Measurements from ENCODE around the gene NSUN5.
"Not testable (repeated sequence)": the region's sequence is repeated elsewhere in the genome, so short reads cannot be mapped to it uniquely, and the experiment has no call there.

Gene NSUN5

DNA sequence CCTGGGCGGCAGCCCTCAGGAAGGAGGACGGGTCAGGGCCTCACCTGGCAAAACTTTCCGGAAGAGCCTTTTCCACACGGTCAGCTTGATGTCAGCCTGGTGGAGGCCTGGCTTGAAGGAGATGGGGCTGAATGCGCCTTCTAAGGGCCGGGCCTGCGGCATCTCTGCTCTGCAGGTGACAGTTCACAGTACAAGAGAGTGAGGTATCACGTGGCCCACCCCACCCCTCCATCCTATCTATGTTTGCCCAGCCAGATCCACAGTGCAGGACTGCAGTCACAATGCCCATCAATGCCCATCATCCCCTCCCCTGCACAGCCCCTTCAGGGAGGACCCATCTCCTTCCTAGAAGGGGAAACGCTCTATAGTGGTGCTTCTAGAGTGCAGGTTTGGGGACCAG, 7.9 kb upstream of the NSUN5 start:
- no peak for DNase-seq (ENCODE audit: low spot score)
- Histone ChIP-seq H3K27ac (ENCODE audit: poor library complexity, severe bottlenecking) (no peak overlapping the region), H3K4me3 (ENCODE audit: severe bottlenecking) (no peak overlapping the region), H3K36me3 (ENCODE audit: low read depth) (no peaks in the 10 kb centered on the region), H3K9me3 (ENCODE audit: severe bottlenecking) (no peaks in the 10 kb centered on the region), H3K27me3 (ENCODE audit: insufficient read depth, poor library complexity, severe bottlenecking) (no peaks in the 10 kb centered on the region), H3K4me1 (ENCODE audit: insufficient read depth, poor library complexity, severe bottlenecking) (no peaks in the 10 kb centered on the region)
- no peak for ATAC-seq (ENCODE audit: low read depth)
- TF ChIP-seq, protein P1, sequence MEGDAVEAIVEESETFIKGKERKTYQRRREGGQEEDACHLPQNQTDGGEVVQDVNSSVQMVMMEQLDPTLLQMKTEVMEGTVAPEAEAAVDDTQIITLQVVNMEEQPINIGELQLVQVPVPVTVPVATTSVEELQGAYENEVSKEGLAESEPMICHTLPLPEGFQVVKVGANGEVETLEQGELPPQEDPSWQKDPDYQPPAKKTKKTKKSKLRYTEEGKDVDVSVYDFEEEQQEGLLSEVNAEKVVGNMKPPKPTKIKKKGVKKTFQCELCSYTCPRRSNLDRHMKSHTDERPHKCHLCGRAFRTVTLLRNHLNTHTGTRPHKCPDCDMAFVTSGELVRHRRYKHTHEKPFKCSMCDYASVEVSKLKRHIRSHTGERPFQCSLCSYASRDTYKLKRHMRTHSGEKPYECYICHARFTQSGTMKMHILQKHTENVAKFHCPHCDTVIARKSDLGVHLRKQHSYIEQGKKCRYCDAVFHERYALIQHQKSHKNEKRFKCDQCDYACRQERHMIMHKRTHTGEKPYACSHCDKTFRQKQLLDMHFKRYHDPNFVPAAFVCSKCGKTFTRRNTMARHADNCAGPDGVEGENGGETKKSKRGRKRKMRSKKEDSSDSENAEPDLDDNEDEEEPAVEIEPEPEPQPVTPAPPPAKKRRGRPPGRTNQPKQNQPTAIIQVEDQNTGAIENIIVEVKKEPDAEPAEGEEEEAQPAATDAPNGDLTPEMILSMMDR (IDR thresholded peaks at IDR 0.05; ENCODE audit: poor library complexity, severe bottlenecking), result no peak

DNA sequence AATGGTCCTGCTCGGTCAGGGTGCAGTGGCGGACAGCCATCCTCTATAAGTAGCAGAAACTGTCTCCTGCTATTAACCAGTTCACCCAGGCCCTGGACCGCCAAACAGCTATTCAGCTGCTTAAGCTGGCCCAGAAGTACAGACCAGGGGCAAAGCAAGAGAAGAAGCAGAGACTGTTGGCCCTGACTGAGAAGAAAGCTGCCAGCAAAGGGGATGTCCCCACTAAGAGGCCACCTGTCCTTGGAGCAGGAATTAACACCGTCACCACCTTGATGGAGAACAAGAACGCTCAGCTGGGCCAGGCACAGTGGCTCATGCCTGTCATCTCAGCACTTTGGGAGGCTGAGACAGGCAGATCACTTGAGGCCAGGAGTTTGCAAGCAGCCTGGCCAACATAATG, 5.6 kb upstream of the NSUN5 start:
- Histone ChIP-seq H3K4me3 (ENCODE audit: severe bottlenecking) (no peak overlapping the region), H3K27ac (ENCODE audit: poor library complexity, severe bottlenecking) (no peak overlapping the region), H3K36me3 (ENCODE audit: low read depth) (no peaks in the 10 kb centered on the region), H3K9me3 (ENCODE audit: severe bottlenecking) (no peaks in the 10 kb centered on the region), H3K27me3 (ENCODE audit: insufficient read depth, poor library complexity, severe bottlenecking) (no peaks in the 10 kb centered on the region), H3K4me1 (ENCODE audit: insufficient read depth, poor library complexity, severe bottlenecking) (no peaks in the 10 kb centered on the region)
- DNase-seq (ENCODE audit: low spot score) (no peak), ATAC-seq (ENCODE audit: low read depth) (no peak)
- TF ChIP-seq, protein P1 (IDR thresholded peaks at IDR 0.05; ENCODE audit: poor library complexity, severe bottlenecking), result no peak

DNA sequence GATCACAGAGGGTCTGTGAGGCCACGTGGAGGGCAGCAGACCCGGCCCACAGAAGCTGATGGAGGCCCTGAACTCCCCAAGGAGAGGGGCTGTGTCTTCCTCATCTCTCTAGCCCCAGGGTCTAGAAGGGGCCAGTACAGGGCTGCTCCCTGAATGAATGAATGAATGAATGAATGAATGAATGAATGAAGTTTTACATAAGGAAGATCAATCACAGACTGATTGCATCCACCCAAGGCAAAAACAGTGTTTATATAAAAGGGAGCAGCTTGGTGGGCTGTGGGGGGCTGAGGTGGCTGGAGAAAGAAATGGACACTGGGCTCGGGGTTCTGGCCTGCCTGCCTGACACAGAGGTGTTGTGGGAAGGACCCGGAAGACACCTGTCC, 4.9 kb upstream of the NSUN5 start:
- DNase-seq (ENCODE audit: low spot score) (no peak), ATAC-seq (ENCODE audit: low read depth) (no peak)
- TF ChIP-seq, protein P1 (IDR thresholded peaks at IDR 0.05; ENCODE audit: poor library complexity, severe bottlenecking), result no peak
- H3K4me1 ChIP-seq (ENCODE audit: insufficient read depth, poor library complexity, severe bottlenecking), result peaks cover 3% of the 10 kb centered on the region
- no peaks in the 10 kb centered on the region for H3K27me3 ChIP-seq (ENCODE audit: insufficient read depth, poor library complexity, severe bottlenecking)
- H3K27ac ChIP-seq (ENCODE audit: poor library complexity, severe bottlenecking), result no peak overlapping the region
- H3K9me3 ChIP-seq (ENCODE audit: severe bottlenecking), result no peaks in the 10 kb centered on the region
- no peaks in the 10 kb centered on the region for H3K36me3 ChIP-seq (ENCODE audit: low read depth)
- no peak overlapping the region for H3K4me3 ChIP-seq (ENCODE audit: severe bottlenecking)

DNA sequence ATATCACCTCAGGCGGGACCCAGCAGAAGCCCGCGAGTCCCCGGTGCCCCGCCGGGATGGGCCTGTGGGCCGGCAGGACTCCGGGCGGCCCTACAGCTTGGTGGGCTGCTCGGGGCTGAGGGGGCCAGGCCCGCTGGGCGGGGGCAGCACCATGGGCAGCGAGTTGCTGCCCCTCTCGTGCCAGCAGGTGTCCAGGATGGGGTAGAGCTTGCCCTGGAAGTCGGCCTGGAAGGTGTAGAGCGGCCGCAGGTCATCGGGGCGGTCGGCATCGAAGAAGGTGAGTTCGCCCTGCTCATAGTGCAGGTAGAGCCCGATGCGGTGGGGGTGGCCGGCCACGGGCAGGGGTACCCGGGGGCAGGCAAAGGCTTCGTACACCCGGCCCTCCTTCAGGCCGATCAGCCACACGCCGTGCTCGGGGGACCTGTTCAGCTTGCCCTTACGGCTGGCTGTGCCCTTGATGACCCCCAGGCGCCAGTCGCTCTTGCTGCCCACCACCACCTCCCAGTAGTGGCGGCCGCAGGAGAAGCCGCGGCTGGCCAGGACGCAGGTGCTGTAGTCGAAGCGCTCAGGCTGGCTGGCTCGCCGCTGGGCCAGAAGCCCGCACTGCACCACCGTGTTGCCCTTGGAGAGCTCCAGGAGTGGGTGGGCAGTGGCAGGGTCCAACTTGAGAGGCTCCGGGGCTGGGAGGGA, 4.3 kb upstream of the NSUN5 start:
- TF ChIP-seq, protein P1 (IDR thresholded peaks at IDR 0.05; ENCODE audit: poor library complexity, severe bottlenecking), result no peak
- H3K9me3 ChIP-seq (ENCODE audit: severe bottlenecking), result no peaks in the 10 kb centered on the region
- no peak overlapping the region for H3K4me3 ChIP-seq (ENCODE audit: severe bottlenecking)
- ATAC-seq (ENCODE audit: low read depth) (no peak), DNase-seq (ENCODE audit: low spot score) (no peak)
- H3K36me3 ChIP-seq (ENCODE audit: low read depth), result no peaks in the 10 kb centered on the region
- peaks cover 3% of the 10 kb centered on the region for H3K4me1 ChIP-seq (ENCODE audit: insufficient read depth, poor library complexity, severe bottlenecking)
- H3K27ac ChIP-seq (ENCODE audit: poor library complexity, severe bottlenecking), result no peak overlapping the region
- H3K27me3 ChIP-seq (ENCODE audit: insufficient read depth, poor library complexity, severe bottlenecking), result no peaks in the 10 kb centered on the region

DNA sequence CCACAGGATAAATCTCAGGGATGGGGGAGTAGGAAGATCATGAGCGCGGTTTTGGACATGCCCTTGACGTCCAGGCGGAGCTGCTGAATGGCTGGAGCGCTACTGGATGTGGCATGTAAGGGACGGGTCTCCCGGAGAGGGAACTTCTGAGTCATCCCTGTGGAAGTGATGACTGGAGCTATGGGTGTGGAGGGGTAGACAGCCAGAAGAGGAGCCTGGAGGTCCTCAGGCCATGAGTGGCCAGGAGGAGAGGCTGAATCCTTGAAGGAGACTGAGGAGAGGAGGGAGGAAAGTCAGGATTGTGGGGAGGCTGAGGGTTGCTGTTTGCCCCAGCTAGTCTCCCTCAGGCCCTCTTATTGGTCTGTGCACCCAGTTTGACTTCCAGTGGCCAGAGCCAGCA, 2.8 kb upstream of the NSUN5 start:
- H3K4me1 ChIP-seq (ENCODE audit: insufficient read depth, poor library complexity, severe bottlenecking); H3K36me3 ChIP-seq (ENCODE audit: low read depth); H3K27me3 ChIP-seq (ENCODE audit: insufficient read depth, poor library complexity, severe bottlenecking); ATAC-seq (ENCODE audit: low read depth); DNase-seq (ENCODE audit: low spot score); H3K27ac ChIP-seq (ENCODE audit: poor library complexity, severe bottlenecking); H3K4me3 ChIP-seq (ENCODE audit: severe bottlenecking); H3K9me3 ChIP-seq (ENCODE audit: severe bottlenecking): not testable (repeated sequence)
